PC-3 (cell line): Measurements from ENCODE around the gene MDFIC. TPM values are rescaled to one million over a fixed set of nuclear protein-coding genes. Genes with fewer than 3 reads are reported as not detected.

Experiments used
- ATAC-seq: fragments of 200-7000 bp; cut with Tn5 transposase; 2 replicates; pipeline ENCODE4 v1.9.1; 2020; ENCODE audit warnings: mild to moderate bottlenecking, moderate library complexity
- BruUV-seq: library from RNA; stranded (reverse); fragments of 400-500 nt; replicated peaks from 2 replicates; lab custom pipeline; 2021; lab: Mats Ljungman, UMichigan
- CTCF ChIA-PET: fragments of 300-600 bp; sonication (Branson Sonifier 250); formaldehyde crosslinking; loops from one replicate; lab custom pipeline; 2022; ENCODE audit warnings: antibody characterized with exemption; lab: Charles Lee
- POLR2A ChIA-PET: fragments of 300-600 bp; sonication (Branson Sonifier 250); formaldehyde crosslinking; loops from one replicate; lab custom pipeline; 2022; ENCODE audit warnings: antibody characterized with exemption; ENCODE audit not compliant: unreplicated experiment; lab: Charles Lee
- DNase-seq: peaks from one replicate; pipeline ENCODE4 v3.0.0-alpha.2; 2015
- H2AFZ ChIP-seq: fragments of 300-600 bp; sonication (generic); 2 replicates; pipeline ENCODE4 v1.6.0; 2016; ENCODE audit warnings: antibody characterized with exemption, low read length
- H3F3A ChIP-seq: fragments of 300-600 bp; sonication (generic); one replicate; pipeline ENCODE4 v1.6.0; 2017; ENCODE audit warnings: antibody characterized with exemption, low read length, control low read depth, mild to moderate bottlenecking; ENCODE audit not compliant: unreplicated experiment
- H3K27ac ChIP-seq: fragments of 300-600 bp; sonication (generic); 2 replicates; pipeline ENCODE4 v1.5.1; 2016; ENCODE audit warnings: mild to moderate bottlenecking, low read length
- H3K27me3 ChIP-seq: fragments of 300-600 bp; sonication (generic); 2 replicates; pipeline ENCODE4 v1.6.1; 2016; ENCODE audit warnings: low read length, mixed read lengths
- H3K36me3 ChIP-seq: fragments of 300-600 bp; sonication (generic); 2 replicates; pipeline ENCODE4 v1.6.1; 2016; ENCODE audit warnings: low read depth, mixed run types, low read length, mixed read lengths
- H3K4me1 ChIP-seq: fragments of 300-600 bp; sonication (generic); 2 replicates; pipeline ENCODE4 v1.5.1; 2016; ENCODE audit warnings: low read length; ENCODE audit not compliant: insufficient read depth
- H3K4me2 ChIP-seq: fragments of 300-600 bp; sonication (generic); 2 replicates; pipeline ENCODE4 v1.6.0; 2016; ENCODE audit warnings: low read length
- H3K4me3 ChIP-seq: fragments of 300-600 bp; sonication (generic); 2 replicates; pipeline ENCODE4 v1.5.1; 2016; ENCODE audit warnings: mild to moderate bottlenecking, low read length, mixed read lengths
- H3K79me2 ChIP-seq: fragments of 300-600 bp; sonication (generic); 2 replicates; pipeline ENCODE4 v1.6.1; 2017; ENCODE audit warnings: low read length, mixed read lengths
- H3K9ac ChIP-seq: fragments of 300-600 bp; sonication (generic); 2 replicates; pipeline ENCODE4 v1.6.0; 2016; ENCODE audit warnings: mild to moderate bottlenecking, low read length
- H3K9me2 ChIP-seq: fragments of 300-600 bp; sonication (generic); replicated peaks from 2 replicates; pipeline ENCODE4 v1.6.1; 2016; ENCODE audit warnings: mixed run types, low read length, mixed read lengths
- H3K9me3 ChIP-seq: fragments of 300-600 bp; sonication (generic); 2 replicates; pipeline ENCODE4 v1.6.1; 2016; ENCODE audit warnings: low read length, mixed read lengths
- H4K20me1 ChIP-seq: fragments of 300-600 bp; sonication (generic); 2 replicates; pipeline ENCODE4 v1.6.1; 2016; ENCODE audit warnings: low read length, mixed read lengths
- CTCF ChIP-seq: fragments of 300-600 bp; sonication (generic); conservative IDR thresholded peaks from 2 replicates; pipeline ENCODE4 v1.5.1; 2017; ENCODE audit warnings: antibody characterized with exemption, low read depth, mild to moderate bottlenecking, low read length
- EZH2 ChIP-seq: fragments of 300-600 bp; sonication (generic); IDR thresholded peaks from one replicate; pipeline ENCODE4 v1.6.1; 2017; ENCODE audit warnings: antibody characterized with exemption, mild to moderate bottlenecking, low read length; ENCODE audit not compliant: unreplicated experiment
- EZH2phosphoT487 ChIP-seq: fragments of 300-600 bp; sonication (generic); IDR thresholded peaks from 2 replicates; pipeline ENCODE4 v1.6.1; 2018; ENCODE audit warnings: mild to moderate bottlenecking, antibody characterized with exemption, low read length, borderline replicate concordance
- intact Hi-C: fragments of 100-400 bp; cut with micrococcal nuclease; formaldehyde crosslinking; loops from 2 replicates; pipeline ENCODE4 v1.9.0; 2023
- total RNA-seq: library from RNA; depleted of rRNA; stranded (reverse); fragments of >200 nt; gene quantifications from 2 replicates; pipeline ENCODE4 v1.2.3, GENCODE V29; 2014

The MDFIC gene
- total RNA-seq, 1 experiment from 2014 or later = 33.9 TPM

- no peak overlapping the region for H3K4me3 ChIP-seq
- no peaks in the 10 kb centered on the region for H3F3A ChIP-seq
- no peak overlapping the region for H2AFZ ChIP-seq
- no peaks in the 10 kb centered on the region for H4K20me1 ChIP-seq
- H3K4me1 ChIP-seq = no peaks in the 10 kb centered on the region
- H3K4me2 ChIP-seq = no peak overlapping the region
- H3K9me2 ChIP-seq = no peaks in the 10 kb centered on the region
- H3K27ac ChIP-seq = no peak overlapping the region
- no peaks in the 10 kb centered on the region for H3K9me3 ChIP-seq
- ChIA-PET CTCF (no interaction called here), POLR2A (no interaction called here)
- TF ChIP-seq CTCF = no peak
- no peak for TF ChIP-seq EZH2
- TF ChIP-seq EZH2phosphoT487 = no peak
- DNase-seq (no peak), ATAC-seq (no peak)
- no peak overlapping the region for H3K9ac ChIP-seq
- no peaks in the 10 kb centered on the region for H3K36me3 ChIP-seq
- no peaks in the 10 kb centered on the region for H3K27me3 ChIP-seq
- no peaks in the 10 kb centered on the region for H3K79me2 ChIP-seq
- intact Hi-C loops = no loop called here
- BruUV-seq = no TSS peak
Measured at GRCh38 chr7:115047958-115048720, 126.2 kb downstream of the MDFIC start.

DNA sequence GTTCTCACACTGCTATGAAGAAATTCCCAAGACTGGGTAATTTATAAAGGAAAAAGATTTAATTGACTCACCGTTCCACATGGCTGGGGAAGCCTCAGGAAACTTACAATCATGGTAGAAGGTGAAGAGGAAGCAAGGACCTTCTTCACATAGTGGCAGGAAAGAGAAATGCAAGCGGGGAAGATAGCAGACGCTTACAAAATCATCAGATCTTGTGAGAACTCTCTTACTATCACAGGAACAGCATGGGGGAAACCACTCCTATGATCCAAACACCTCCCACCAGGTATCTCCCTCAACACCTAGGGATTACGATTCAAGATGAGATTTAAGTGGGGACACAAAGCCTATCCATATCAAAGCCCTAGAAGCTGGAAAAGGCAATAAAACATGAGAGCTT, 130.8 kb downstream of the MDFIC start:
- H3K27ac ChIP-seq = no peak overlapping the region
- no peaks in the 10 kb centered on the region for H3K36me3 ChIP-seq
- H2AFZ ChIP-seq = no peak overlapping the region
- H3K4me1 ChIP-seq = no peaks in the 10 kb centered on the region
- no peaks in the 10 kb centered on the region for H3K9me2 ChIP-seq
- CTCF ChIA-PET = no interaction called here
- no peak overlapping the region for H3K4me2 ChIP-seq
- H3K9me3 ChIP-seq = no peaks in the 10 kb centered on the region
- no peak overlapping the region for H3K4me3 ChIP-seq
- TF ChIP-seq EZH2phosphoT487 (no peak), EZH2 (no peak), CTCF (no peak; the same call in 1 of the 2 replicates)
- no peaks in the 10 kb centered on the region for H3F3A ChIP-seq
- intact Hi-C loops = no loop called here
- H3K27me3 ChIP-seq = no peaks in the 10 kb centered on the region
- no peak for DNase-seq
- POLR2A ChIA-PET = interaction anchor here (0.7 kb wide), 1 partner anchor 35 kb away, joined by 12 read pairs; no protein-coding TSS in a partner anchor
- no peak overlapping the region for H3K9ac ChIP-seq
- no TSS peak for BruUV-seq
- no peak for ATAC-seq
- H4K20me1 ChIP-seq = no peaks in the 10 kb centered on the region
- no peaks in the 10 kb centered on the region for H3K79me2 ChIP-seq

DNA sequence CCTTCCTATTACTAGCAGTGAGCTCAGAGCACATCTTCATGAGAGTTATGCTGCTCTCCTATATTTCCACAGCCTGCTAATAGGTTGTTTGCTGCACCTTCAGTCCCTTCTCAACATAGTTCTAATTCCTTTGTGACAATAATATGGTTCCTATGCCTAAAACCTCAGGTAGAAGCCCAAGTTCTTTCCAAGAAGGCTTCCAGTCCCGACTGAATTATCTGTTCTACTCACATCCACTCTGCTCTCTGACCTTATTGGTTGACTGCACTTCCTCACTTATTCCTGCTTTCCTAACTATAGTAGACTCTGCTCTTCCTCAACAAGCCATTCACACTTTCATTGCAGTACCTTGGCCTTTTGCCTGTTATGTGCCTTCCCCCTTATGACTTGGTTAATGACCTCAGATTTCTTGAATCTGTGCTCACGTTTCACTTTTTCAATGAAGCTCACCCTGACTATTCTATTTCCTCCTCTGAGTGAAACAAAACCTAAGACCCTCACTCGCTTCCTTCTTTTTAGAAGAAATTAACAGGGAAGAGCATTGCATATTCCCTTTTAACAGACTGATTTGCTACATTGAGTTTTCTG, 132.7 kb downstream of the MDFIC start:
- CTCF ChIA-PET = no interaction called here
- no peak overlapping the region for H3K27ac ChIP-seq
- no peak overlapping the region for H3K4me3 ChIP-seq
- no peak for TF ChIP-seq CTCF
- TF ChIP-seq EZH2 = no peak
- TF ChIP-seq EZH2phosphoT487 = no peak
- no peaks in the 10 kb centered on the region for H3K36me3 ChIP-seq
- DNase-seq (no peak), ATAC-seq (no peak)
- no peak overlapping the region for H2AFZ ChIP-seq
- no peaks in the 10 kb centered on the region for H3K9me2 ChIP-seq
- no TSS peak for BruUV-seq
- H3K9ac ChIP-seq = no peak overlapping the region
- H3K79me2 ChIP-seq = no peaks in the 10 kb centered on the region
- H4K20me1 ChIP-seq = no peaks in the 10 kb centered on the region
- no peaks in the 10 kb centered on the region for H3K27me3 ChIP-seq
- no peak overlapping the region for H3K4me2 ChIP-seq
- no peaks in the 10 kb centered on the region for H3F3A ChIP-seq
- H3K4me1 ChIP-seq = no peaks in the 10 kb centered on the region
- POLR2A ChIA-PET = no interaction called here
- no peaks in the 10 kb centered on the region for H3K9me3 ChIP-seq
- intact Hi-C loops = no loop called here
